Keratinocyte (primary cell): Measurements from ENCODE around the gene CDKN1B.

Source experiments
- CTCF ChIP-seq, 3 experiments: IDR thresholded peaks in 1 of 3; conservative IDR thresholded peaks in 1 of 3; optimal IDR thresholded peaks in 1 of 3; 2 replicates in 2 of 3; 3 replicates in 1 of 3; pipeline versions ENCODE3 to v1.5.1; 2011; ENCODE audit warnings: low read length in 3 of 3, mild to moderate bottlenecking in 3 of 3, moderate library complexity in 2 of 3, control low read depth in 1 of 3, inconsistent platforms in 1 of 3; ENCODE audit not compliant: insufficient read depth in 2 of 3; ENCODE audit errors: extremely low read depth in 1 of 3
- EZH2 ChIP-seq: IDR thresholded peaks from one replicate; pipeline ENCODE4 v1.6.1; 2012; ENCODE audit warnings: inconsistent platforms, mild to moderate bottlenecking, low read length, moderate library complexity

DNA sequence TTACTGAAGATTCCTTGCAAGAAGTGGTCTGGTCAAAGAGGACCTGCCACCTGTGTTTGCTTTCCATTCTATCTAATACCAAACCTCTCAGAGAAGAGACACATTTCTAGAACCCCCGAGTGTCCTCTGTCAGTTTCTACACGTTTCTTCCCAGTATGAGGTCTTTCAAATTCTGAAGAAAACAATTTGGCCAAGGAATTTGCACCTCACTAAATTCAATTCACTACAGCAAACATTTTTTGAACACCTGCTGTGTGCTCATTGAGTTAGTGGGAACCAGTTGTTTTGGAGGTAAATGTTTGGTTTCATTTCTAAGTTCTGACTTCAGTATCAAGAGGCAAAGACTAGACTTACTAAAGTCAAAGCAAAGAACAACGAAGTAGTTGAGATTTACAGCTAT is 40.6 kb upstream of the CDKN1B start:
- TF ChIP-seq CTCF (optimal IDR thresholded peaks at IDR 0.05 in 1 of 3, IDR thresholded peaks at IDR 0.05 in 1 of 3, conservative IDR thresholded peaks at IDR 0.05 in 1 of 3; ENCODE audit: extremely low read depth in 1 of 3, insufficient read depth in 2 of 3, low read length in 3 of 3) (no peak), EZH2 (no peak)
